ENCODE data around the gene NEU2. TPM values are rescaled to one million over a fixed set of nuclear protein-coding genes. Genes with fewer than 3 reads are reported as not detected.

The NEU2 gene
- total RNA-seq, 1 donor from 2014 or later, result not detected

GRCh38 chr2:233033672-233034071 is 1.2 kb downstream of the NEU2 start:
- Histone ChIP-seq H3K27me3 (ENCODE audit: low read depth) (no peaks in the 10 kb centered on the region), H3K36me3 (no peaks in the 10 kb centered on the region), H3K4me3 (no peak overlapping the region), H3K27ac (no peak overlapping the region), H3K4me1 (no peaks in the 10 kb centered on the region), H3K9me3 (no peaks in the 10 kb centered on the region)
- intact Hi-C loops (cut with DNase I), result no loop called here
- DNase-seq, result no peak
- ATAC-seq, result no peak
- TF ChIP-seq CTCF (IDR thresholded peaks at IDR 0.05), result no peak

GRCh38 chr2:233034091-233034882 is 1.8 kb downstream of the NEU2 start:
- DNase-seq (no peak), ATAC-seq (no peak)
- no peak overlapping the region for H3K4me3 ChIP-seq
- TF ChIP-seq CTCF (IDR thresholded peaks at IDR 0.05), result no peak
- intact Hi-C loops (cut with DNase I), result no loop called here
- H3K9me3 ChIP-seq, result no peaks in the 10 kb centered on the region
- no peaks in the 10 kb centered on the region for H3K27me3 ChIP-seq (ENCODE audit: low read depth)
- H3K4me1 ChIP-seq, result no peaks in the 10 kb centered on the region
- H3K36me3 ChIP-seq, result no peaks in the 10 kb centered on the region
- H3K27ac ChIP-seq, result no peak overlapping the region

GRCh38 chr2:233035426-233036161 is 3.1 kb downstream of the NEU2 start:
- H3K4me1 ChIP-seq, result no peaks in the 10 kb centered on the region
- no peak for DNase-seq
- no peak for TF ChIP-seq CTCF (IDR thresholded peaks at IDR 0.05)
- no peaks in the 10 kb centered on the region for H3K9me3 ChIP-seq
- H3K27me3 ChIP-seq (ENCODE audit: low read depth), result peaks cover 4% of the 10 kb centered on the region
- intact Hi-C loops (cut with DNase I), result no loop called here
- no peak overlapping the region for H3K27ac ChIP-seq
- no peaks in the 10 kb centered on the region for H3K36me3 ChIP-seq
- no peak for ATAC-seq
- no peak overlapping the region for H3K4me3 ChIP-seq

GRCh38 chr2:233036162-233036838 is 3.8 kb downstream of the NEU2 start:
- DNase-seq (no peak), ATAC-seq (no peak)

More at GRCh38 chr2:233036162-233036838, 3.8 kb downstream of the NEU2 start:
- no peaks in the 10 kb centered on the region for H3K4me1 ChIP-seq
- TF ChIP-seq CTCF (IDR thresholded peaks at IDR 0.05), result no peak
- intact Hi-C loops (cut with DNase I), result no loop called here
- no peak overlapping the region for H3K4me3 ChIP-seq
- peaks cover 4% of the 10 kb centered on the region for H3K27me3 ChIP-seq (ENCODE audit: low read depth)
- no peaks in the 10 kb centered on the region for H3K9me3 ChIP-seq
- H3K36me3 ChIP-seq, result no peaks in the 10 kb centered on the region
- no peak overlapping the region for H3K27ac ChIP-seq
